Measurements from ENCODE around the gene NFATC1.

Gene NFATC1

DNA sequence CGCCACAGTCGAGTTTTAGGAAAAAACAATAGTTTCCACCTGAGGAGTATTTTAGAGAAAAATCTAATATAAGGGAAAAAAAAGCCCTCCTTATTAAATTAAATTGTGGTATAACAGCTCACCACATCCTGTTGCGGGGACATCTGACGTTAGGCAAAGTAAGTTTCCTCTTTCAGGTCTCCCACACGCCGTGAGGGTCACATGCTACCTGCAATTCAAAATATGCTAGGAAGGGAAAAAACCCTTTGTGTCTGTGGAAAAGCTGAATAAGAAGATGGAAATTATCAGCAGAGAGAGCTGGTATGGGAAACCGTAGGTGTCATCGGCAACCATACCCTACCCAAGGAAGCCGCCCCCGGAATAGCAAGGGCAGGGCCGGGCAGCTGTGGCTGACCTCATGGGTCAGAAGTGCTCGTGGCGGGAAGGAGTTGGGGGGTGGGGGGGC is 128.0 kb downstream of the NFATC1 start:
- no peak for DNase-seq

DNA sequence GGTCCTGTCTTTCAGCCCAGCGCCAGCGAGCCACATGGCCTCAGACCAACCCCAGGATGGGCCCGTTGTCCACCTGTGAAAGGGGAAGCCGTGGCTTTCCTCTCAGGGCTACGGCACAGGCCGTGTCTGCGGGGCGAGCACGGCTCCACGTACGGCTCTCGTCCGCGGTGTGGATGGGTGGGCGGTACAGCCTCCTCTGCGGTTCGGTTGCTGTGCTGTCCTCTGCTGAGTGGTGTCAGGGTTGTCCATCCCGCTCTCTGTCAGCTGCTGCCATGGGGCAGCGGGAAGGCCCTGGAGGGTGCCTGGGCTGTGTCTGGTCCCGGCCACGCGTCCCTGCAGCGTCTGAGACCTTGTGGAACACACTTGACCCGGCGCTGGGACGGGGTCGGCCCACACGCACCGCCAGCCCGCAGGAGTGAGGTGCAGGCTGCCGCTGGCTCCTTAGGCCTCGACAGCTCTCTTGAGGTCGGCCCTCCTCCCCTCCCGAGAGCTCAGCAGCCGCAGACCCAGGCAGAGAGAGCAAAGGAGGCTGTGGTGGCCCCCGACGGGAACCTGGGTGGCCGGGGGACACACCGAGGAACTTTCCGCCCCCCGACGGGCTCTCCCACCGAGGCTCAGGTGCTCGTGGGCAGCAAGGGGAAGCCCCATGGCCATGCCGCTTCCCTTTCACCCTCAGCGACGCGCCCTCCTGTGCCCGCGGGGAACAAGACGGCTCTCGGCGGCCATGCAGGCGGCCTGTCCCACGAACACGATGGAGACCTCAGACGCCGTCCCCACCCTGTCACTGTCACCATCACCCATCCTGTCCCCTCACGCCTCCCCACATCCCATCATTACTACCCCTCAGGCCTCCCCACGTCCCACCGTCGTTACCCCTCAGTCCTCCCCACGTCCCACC is 128.7 kb downstream of the NFATC1 start:
- no peak for DNase-seq

DNA sequence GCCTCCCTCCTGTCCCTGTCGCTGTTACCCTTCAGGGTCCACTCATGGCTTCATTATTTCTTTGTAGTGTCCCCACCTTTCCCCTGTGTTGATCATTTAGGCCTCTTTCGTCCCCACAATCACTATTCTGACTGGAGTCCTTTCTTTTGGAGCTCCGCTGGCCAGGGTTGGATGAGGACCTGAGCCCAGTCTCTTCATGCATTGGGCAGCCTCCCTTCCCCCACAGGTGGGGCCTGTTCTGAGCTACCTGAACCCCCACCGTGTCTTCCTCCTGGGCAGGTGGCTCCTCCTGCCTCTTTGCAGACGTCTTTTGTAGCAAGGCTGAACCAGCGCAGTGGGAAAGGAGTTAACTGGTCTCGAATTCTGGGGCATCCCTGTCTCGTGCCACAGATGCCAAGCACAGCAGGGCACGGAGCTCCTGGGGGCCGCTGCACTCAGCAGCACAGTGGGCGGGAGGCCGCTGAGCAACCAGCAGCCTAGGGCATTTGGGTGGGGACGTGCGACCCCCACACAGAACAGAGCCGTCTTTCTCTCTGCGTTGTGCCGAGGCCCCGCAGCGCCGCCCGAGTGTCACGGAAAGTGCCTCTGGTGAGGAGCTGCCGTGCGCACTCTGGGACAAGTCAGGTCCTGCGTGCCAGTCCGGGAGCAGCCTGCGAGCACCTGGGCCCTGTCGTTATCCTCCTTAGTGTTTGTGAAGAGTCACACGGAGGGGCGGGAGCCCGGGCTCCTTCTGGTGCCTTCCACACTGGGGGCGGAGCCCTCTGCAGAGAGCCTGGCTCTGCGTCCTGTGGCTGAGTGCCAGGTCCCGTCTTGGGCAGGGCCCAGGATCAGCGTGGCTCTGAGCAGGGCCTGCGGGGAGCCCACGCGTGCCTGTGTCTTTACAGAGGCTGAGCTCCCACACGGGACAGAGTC is 130.1 kb downstream of the NFATC1 start:
- DNase-seq, result peak in 7 of 14 donors; percentile 23 to 55 (median 43)

DNA sequence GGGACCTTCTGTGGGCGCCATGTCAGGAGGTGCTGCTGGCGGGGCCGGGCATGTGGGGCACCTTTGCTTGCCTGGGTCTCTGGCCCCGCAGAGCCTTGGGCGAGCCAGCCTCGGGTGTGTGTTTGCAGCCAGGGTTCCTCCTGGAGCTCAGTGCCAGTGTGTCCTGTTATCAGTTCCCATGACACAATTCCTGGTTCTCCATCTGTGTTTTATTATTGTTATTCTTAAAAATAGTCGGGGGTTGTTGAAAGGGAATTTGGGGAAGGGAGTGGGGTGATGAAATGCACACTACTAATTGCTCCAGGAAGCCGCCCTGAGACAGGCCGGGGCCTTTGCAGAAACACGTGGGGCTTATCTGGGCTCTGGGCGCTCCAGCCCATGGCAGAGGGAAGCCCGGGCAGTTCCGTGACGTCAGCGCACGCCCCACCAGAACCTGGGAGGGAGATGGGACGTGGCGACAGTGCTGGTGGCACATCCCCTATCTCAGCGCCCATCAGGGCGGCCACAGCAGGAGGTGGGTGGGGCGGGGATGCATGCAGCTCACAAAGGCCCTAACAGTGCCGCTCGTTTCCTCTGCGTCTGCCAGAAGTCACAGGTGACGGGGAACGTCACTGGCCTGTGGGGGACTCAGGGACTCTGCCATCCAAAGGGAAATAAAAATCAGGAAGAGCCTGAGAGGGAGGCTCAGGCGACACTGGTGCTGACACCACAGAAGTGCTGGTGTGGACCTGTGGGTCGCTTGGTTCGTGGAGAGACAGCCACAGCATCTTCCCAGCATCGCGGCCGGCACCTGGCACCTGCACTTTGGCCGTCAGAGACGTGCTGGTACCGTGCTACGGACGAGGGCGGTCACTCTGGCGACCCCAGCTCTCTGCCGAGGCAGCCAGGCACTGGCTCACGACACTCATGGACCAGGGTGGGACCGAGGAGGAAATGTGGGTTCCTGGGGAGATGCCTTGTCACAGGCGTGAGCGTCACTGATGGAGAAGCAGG is 131.0 kb downstream of the NFATC1 start:
- no peak for DNase-seq

DNA sequence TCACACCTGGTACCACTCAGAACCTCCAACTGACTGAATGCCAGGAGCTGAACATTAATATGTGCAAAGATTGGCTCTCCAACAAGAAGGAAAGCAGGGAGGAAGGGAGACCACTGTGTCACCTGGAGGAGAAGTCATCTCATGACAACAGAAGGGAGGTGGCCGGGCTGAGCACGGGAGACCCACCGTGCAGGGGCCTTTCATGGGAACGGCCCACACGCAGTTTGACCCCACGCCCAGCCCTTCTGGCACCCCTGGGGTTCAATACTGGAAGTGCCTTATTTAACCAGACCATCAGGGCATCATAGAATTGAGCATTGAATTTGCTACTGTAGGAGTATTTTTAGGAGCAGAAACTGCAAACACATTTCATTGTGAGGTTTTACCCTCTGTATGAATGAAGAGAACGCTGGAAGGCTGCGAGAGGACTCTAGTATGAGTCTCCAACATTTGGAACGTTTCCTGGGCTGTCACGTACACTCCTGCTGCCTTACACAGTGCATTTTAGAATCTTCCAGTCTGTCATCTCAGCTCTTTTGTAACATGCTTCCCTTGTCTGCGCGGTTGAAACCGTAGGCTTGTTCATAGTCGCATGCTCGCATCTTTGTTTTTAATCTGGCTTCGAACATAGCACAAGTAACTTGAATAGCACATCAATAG is 132.1 kb downstream of the NFATC1 start:
- DNase-seq, result no peak

DNA sequence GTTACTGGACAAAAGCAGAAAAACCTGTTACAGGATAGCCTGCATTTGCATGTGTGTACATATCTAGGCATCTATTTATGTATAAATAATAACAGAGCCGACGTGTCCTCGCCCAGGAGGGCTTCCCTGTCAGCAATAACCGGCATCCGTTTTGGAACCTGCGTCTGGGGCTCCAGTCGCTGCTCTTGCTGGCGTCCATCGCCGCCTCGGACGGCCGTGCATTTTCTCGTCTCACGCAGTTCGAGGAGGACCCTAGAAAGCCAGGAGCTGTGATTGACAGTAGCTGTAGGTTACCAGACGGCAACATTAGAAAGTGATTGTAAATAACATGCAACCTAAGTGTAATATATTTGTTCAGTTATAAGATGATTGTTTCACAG is 132.6 kb downstream of the NFATC1 start:
- DNase-seq, result no peak

DNA sequence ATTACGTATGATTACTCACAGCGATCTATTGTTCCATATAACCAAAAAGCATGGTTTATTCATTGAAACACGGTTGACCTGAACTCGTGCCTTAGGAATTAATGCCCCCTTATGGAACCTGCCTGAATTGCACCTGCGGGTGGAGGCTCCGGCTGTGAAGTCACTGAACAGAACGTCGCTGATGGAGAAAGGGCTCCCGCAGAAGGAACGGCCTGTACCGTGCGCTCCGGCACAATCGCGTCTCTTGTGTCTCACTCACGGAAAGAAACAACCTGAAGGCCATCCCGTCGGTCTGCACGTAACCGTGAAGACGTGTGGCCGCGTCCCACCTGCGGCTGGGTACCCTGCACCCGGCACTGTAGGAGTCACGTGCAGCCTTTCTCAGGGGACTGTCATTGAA is 133.1 kb downstream of the NFATC1 start:
- peak in 7 of 14 donors; percentile 25 to 50 (median 43) for DNase-seq

DNA sequence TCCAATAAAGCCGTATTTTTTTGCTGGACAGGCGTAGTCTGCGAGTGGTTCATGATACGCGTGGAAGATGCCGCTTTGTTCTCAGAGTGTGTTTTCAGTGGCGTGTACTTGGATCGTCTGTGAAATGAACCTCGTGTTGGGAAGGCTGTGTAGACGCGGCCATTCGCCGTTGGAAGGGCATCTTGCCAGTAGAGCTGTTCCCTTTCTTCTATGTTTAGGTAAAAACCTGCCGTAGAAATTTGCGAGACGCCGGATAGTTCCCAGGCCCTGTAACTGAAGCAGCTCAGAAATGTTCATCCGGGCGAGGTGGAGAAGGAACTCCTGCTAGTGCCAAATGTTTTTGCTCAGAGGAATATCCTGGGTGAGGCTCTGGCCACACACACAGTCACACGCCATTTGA is 133.6 kb downstream of the NFATC1 start:
- no peak for DNase-seq

DNA sequence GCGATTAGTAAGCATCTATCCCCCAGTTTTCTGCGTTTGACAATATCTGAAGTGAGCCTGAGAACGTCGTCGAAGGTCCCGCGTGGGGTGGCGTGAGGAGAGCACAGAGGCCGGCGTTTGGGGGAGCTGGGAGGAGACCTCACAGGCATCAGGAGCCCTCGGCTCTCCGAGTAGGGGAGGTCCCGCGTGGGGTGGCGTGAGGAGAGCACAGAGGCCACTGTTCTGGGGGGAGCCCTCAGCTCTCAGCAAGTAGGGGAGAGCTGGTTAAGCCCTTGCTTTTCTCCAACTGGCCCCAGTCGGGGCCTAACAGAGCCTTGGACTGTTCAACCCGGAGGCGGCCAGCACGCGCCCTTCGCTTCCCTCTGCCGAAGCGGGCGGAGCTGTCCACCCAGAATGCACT is 134.3 kb downstream of the NFATC1 start:
- DNase-seq, result no peak

DNA sequence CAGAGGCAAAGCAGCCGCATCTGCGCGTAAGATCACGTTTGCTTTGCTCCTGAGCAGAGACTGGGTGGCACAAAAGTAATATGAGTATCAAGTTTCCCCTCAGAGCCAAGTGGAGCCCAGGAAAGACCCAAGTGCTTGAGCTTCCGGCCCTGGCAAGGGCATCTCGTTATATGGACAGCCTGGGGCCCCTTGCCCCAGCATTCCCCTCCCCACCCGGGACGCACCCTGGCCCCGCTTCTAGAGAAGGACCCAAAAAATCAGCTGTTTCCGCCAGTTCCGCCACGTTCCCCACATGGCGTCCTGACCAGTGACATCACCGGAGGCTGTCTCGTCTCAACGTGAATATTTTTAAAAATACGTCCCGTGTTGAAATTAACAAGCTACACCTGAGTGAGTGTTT is 135.1 kb downstream of the NFATC1 start:
- no peak for DNase-seq

DNA sequence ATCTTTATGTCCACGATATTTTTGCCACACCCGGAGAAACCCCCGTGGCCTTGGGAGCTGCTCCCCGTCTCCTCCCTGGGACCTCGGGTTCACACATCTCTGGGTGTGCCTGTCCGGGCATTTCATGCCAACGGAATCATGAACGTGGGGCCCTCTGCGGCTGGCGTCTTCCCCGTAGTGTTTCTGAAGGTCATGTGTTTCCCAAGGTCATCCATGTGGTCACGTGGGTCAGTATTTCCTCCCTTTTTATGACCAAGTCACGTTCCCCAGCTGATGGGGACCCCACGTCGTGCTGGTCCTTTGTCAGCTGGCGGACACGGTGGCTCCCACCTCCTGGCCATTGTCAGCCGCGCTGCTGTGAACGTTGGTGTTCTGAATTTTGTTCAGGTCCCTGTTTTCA is 135.7 kb downstream of the NFATC1 start:
- DNase-seq, result no peak

DNA sequence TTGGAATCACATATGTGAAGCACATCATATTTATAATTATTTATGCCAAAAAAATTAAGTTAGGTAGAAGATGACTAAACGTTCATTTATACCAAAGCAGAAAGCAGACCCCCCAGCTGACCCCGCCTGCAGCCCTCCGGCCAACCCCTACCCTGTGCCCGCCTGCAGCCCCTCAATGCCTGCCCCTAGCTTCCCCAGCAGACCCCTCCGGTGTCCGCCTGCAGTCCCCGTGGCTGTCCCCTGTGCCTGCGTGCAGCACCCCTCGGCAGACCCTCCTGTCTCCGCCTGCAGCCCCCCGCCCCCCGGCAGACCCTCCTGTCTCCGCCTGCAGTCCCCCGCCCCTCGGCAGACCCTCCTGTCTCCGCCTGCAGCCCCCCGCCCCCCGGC is 136.2 kb downstream of the NFATC1 start:
- no peak for DNase-seq

DNA sequence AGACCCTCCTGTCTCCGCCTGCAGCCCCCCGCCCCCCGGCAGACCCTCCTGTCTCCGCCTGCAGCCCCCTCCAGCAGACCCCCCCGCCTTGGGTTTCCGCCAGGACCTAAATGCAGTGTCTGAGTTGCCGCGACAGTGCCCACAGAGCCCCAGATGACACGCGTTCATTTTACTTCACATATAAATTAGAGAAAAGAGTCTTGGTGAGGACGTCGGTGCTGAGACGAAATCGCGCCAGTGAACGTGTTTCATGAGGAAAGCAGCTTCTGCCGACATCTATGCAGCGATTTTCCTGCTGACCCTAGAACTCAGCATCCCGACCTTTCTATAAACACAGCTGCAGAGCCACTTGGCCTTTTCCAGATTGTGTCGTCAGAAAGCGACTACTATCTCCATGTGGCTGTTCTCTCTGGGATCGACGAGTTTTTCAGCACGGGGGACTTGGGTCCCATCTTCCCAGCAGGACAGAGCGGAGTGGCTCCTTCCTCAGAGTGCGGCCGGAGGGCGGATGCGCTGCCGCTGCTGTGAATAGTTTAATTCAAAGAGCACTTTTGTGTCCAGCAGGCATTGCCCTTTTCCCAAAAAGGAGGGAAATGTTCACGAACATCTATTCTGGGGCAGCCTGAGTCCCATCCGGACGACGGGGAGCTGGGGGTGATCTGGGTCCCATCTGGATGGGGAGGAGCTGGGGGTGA is 136.7 kb downstream of the NFATC1 start:
- DNase-seq, result no peak

DNA sequence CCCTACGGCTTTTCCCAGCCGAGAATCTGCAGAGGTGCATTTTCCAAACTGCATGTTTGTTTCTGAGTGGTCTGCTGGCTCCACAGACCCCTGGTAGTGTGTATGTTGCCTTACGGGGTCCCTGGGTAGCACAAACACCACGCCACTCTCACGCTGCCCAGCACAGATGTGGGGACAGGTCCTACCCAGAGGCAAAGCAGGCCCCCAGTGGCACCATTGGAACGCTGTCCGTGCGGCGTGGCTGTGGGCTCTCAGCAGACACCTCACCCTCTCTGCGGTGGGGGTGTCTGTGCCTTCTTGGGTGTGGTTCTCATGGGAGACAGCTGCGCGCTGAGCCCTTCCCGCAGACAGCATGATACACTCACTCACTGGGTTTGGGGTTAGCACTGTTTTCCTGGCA is 137.4 kb downstream of the NFATC1 start:
- DNase-seq, result no peak

DNA sequence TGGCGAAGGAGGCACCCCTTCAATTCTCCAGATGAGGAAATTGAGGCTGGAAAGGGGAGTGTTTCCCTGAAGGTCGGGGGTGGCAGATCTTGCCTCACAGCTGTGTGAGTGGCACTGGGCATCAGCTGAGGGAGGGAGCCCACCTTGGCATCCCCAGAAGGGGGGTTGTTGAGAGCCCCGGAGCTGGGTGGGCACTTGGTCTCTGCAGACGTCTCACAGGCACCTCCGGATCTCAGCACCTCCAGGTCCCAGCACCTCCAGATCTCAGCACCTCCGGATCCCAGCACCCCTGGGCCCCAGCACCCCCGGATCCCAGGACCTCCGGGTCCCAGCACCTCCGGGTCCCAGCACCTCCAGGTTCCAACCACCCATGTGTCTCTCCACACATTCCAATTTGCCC is 137.9 kb downstream of the NFATC1 start:
- DNase-seq, result no peak

DNA sequence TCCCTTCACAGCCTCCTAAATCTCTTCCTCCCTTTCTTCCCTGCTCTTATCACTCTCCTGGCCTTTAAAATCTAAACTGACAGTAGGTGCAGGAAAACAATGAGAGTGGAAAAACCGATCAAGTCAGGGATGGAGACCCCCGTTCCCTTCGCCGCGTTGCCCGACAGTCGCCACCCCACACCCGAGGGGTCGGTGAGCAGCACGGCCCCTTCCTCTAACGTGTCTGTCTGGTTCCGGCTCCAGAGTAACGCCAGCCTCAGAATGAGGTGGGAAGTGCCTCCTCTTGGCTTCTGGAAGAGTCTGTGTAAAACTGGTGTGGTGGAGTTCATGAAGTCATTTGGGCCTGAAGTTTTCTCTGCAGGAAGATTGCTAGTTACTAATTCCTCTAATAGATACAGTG is 138.6 kb downstream of the NFATC1 start:
- DNase-seq, result no peak

DNA sequence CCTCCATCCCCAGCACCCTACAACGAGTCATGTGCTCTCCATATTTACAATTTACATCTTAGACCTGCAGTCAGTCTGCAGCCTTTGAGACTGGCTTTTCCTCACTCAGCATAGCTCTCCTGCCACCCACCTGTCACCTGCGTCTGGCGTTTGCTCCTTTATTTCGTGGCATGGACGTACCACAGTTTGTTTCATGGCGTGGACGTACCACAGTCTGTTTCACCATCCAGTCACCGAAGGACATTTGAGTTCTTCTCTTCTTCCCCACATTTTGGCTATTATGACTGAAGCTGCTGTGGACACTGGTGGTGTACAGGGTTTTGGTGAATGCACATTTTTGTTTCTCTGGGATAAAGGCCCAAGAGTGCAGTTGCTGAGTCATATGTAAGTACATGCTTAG is 142.0 kb downstream of the NFATC1 start:
- no peak for DNase-seq

DNA sequence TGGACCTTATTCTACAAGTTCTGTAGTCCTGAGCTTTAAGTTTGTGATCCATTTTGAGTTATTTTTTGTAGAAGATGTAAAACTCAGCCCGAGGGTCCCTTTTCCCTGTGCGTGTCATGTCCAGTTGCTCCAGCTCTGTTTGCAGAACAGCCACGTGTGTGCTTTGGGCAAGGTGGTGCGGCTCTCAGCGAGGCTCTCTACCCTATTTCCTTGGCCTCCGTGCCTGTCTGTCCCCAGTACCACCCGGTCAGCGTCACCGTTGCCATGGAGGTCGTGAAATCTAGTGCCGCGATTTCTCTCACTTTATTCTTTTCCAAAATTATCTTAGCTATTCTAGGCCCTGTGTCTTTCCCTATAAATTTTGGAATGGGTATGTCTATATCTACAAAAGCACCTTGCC is 142.9 kb downstream of the NFATC1 start:
- DNase-seq, result no peak

DNA sequence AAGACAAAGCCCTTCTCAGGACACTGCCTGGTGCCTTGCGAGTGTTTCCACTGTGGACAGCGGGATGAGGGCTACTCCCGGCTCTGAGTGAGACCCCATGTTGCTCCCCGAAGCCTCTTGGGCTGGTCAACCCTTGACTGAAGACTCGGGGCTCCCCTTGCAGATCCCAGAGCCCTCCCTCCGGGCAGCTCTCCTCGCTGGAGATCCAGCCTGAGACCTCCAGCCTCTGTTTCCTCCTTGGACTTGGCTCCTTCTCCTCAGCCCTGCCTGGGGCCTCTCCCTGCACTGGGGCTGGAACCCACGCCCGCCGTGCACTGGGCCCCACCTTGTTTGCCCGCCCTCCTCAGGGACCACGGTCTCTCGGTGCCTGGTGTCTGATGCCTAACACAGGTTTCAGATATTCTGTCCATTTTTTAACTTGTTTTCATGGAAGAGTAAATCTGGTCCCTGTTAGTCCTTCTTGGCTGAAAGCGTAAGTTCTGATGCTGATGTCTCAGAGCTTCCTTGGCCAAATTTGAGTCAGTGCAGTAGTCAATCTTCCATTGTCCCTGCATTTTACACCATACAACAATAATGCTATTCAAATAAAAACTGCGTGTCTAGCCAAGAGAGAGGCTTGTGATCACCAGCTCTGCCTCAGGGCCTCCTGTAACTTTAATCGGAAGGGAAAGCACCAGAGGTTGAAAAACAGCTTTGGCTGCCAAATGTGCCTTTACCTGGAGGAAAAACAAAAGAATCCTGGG is 144.6 kb downstream of the NFATC1 start:
- peak in 2 of 14 donors; percentile 12 to 37 for DNase-seq

DNA sequence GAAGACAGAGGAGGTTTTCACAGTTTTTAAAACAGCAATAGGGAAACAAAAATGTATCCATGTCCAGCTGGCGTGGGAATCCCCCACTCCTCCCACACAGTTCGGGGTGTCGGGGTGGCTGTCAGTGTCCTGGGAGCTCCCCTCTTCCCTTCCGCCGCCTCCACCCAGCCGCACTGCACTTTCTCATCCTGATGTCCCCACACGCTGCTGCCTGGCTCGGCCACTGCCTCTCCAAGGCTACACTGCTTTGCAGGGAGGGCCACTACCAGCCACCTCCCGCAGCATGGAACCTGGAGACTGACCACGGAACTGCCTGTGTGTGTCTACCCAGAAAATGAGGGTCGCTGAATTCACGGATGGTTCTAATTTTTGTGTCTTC is 145.2 kb downstream of the NFATC1 start:
- no peak for DNase-seq

All from C1 segment of cervical spinal cord (tissue), 14 donors.